ENCODE results near the gene CFLAR. TPM values are rescaled to one million over a fixed set of nuclear protein-coding genes. Genes with fewer than 3 reads are reported as not detected.

CFLAR gene
- total and polyA plus RNA-seq, 2 of the 13 experiments (the other 11 are each of a cell fraction or from before 2014, with no cell fraction given), result 43.8 to 92.1 TPM

GRCh38 chr2:201149064-201149820, 33.3 kb downstream of the CFLAR start:
- peak overlapping the region; percentile 49 for H3K4me2 ChIP-seq (ENCODE audit: low read depth, low read length)
- H3K36me3 ChIP-seq (replicated peaks in 1 of 2; ENCODE audit: control insufficient read depth in 1 of 2, insufficient read depth in 2 of 2, low read length in 2 of 2), result peaks cover 2 to 24% of the 10 kb centered on the region in 2 experiments; a peak in 4 of 5 replicates
- H4K20me1 ChIP-seq (ENCODE audit: insufficient read depth, low read length), result no peaks in the 10 kb centered on the region
- in situ Hi-C loops (cut with HindIII; ENCODE audit: extremely low pct_ligation_motif_present, low pct_unique_long_range_greater_than_20kb) (no loop called here), intact Hi-C loops (cut with micrococcal nuclease; ENCODE audit: unreplicated experiment) (loop anchor here (1.0 kb wide), 1 partner anchor 9 kb away; no protein-coding TSS in a partner anchor)
- ChIA-PET POLR2A (interaction anchor here (0.8 to 5.7 kb wide), 4 partner anchors 9 to 33 kb away, joined by 3 to 75 read pairs (median 8); partner anchors contain the start of genes CASP10 and CFLAR), CTCF (ENCODE audit: low intra/inter-chr PET ratio, low total read pairs) (no interaction called here)
- H3K9me3 ChIP-seq (ENCODE audit: low read length), result no peaks in the 10 kb centered on the region
- H3K4me3 ChIP-seq (replicated peaks in 1 of 3; ENCODE audit: insufficient read depth in 1 of 3, low read depth in 2 of 3, low read length in 3 of 3), result peak overlapping the region in 1 of 3 experiments; percentile 5; a peak in 2 of 6 replicates
- no peaks in the 10 kb centered on the region for H3K27me3 ChIP-seq (ENCODE audit: control insufficient read depth in 1 of 2, insufficient read depth in 2 of 2, low read length in 2 of 2)
- WGBS (ENCODE audit: low lambda C conversion rate), result 37% methylated on average over 2 of the region's 2 CpGs
- H3K9ac ChIP-seq (ENCODE audit: insufficient read depth, low read depth, low read length), result peak overlapping the region; percentile 59
- H3K79me2 ChIP-seq (ENCODE audit: insufficient read depth, low read length), result peaks cover 3% of the 10 kb centered on the region
- H2AFZ ChIP-seq (ENCODE audit: low read length), result no peak overlapping the region
- no TSS peak for BruUV-seq (replicated peaks)
- H3K27ac ChIP-seq (ENCODE audit: extremely low read length, insufficient read depth, low read length), result peak overlapping the region; percentile 91
- H3K4me1 ChIP-seq (ENCODE audit: insufficient read depth, low read length), result peaks cover 48% of the 10 kb centered on the region
- ATAC-seq (peak; percentile 88), FAIRE-seq (peak; percentile 78), DNase-seq (ENCODE audit: low spot score) (peak; percentile 97)
- no peak for TF ChIP-seq SCMH1 (CRISPR knock-in tag; IDR thresholded peaks at IDR 0.05; ENCODE audit: borderline replicate concordance)
- no peak for TF ChIP-seq ZNF441 (CRISPR knock-in tag; IDR thresholded peaks at IDR 0.05; ENCODE audit: borderline replicate concordance)
- TF ChIP-seq FOSL1 (CRISPR knock-in tag; IDR thresholded peaks at IDR 0.05; ENCODE audit: borderline replicate concordance), result peak; percentile 42; the same call in 1 of the 2 replicates
- TF ChIP-seq ZSCAN30 (CRISPR knock-in tag; IDR thresholded peaks at IDR 0.05), result no peak
- TF ChIP-seq ZNF407 (CRISPR knock-in tag; IDR thresholded peaks at IDR 0.05; ENCODE audit: not compliant biosample characterization), result no peak
- TF ChIP-seq ZMAT3 (CRISPR knock-in tag; conservative IDR thresholded peaks at IDR 0.05), result no peak
- TF ChIP-seq CREM (IDR thresholded peaks at IDR 0.05), result peak; percentile 75
- TF ChIP-seq CREM (CRISPR knock-in tag; IDR thresholded peaks at IDR 0.05), result no peak
- peak; percentile 79 for TF ChIP-seq HOMEZ (CRISPR knock-in tag; IDR thresholded peaks at IDR 0.05; ENCODE audit: low read depth)
- TF ChIP-seq MXD3 (CRISPR knock-in tag; IDR thresholded peaks at IDR 0.05), result no peak
- TF ChIP-seq ATF7 (IDR thresholded peaks at IDR 0.05), result no peak
- TF ChIP-seq ATF7 (CRISPR knock-in tag; IDR thresholded peaks at IDR 0.05), result no peak
- peak; percentile 71 for TF ChIP-seq MED1 (CRISPR knock-in tag; IDR thresholded peaks at IDR 0.05)
- TF ChIP-seq POLR2AphosphoS2 (IDR thresholded peaks at IDR 0.05; ENCODE audit: low read depth, low read length), result no peak
- peak; percentile 89 for TF ChIP-seq HDAC2 (CRISPR knock-in tag; IDR thresholded peaks at IDR 0.05)
